Measurements from ENCODE around the gene FOXN3.
"Not testable (repeated sequence)": the region's sequence is repeated elsewhere in the genome, so short reads cannot be mapped to it uniquely, and the experiment has no call there.

FOXN3 gene

GRCh38 chr14:89123851-89124250 is 293.2 kb downstream of the FOXN3 start:
- DNase-seq: no peak

- no peak for DNase-seq
These were observed 293.8 kb downstream of the FOXN3 start for GRCh38 chr14:89123215-89123614.

- DNase-seq: no peak
These were observed 294.9 kb downstream of the FOXN3 start for GRCh38 chr14:89121968-89122620.

GRCh38 chr14:89117012-89117411 is 300.0 kb downstream of the FOXN3 start:
- DNase-seq: no peak

- no peak for DNase-seq
These were observed 302.9 kb downstream of the FOXN3 start for GRCh38 chr14:89114109-89114508.

- no peak for DNase-seq
These were observed 304.3 kb downstream of the FOXN3 start for GRCh38 chr14:89112720-89113119.

- DNase-seq: not testable (repeated sequence)
These were observed 305.1 kb downstream of the FOXN3 start for GRCh38 chr14:89111766-89112543.

- not testable (repeated sequence) for DNase-seq
These were observed 305.8 kb downstream of the FOXN3 start for GRCh38 chr14:89111232-89111631.

- no peak for DNase-seq
These were observed 306.9 kb downstream of the FOXN3 start for GRCh38 chr14:89110110-89110509.

GRCh38 chr14:89108608-89109007 is 308.4 kb downstream of the FOXN3 start:
- DNase-seq: no peak

- no peak for DNase-seq
These were observed 309.4 kb downstream of the FOXN3 start for GRCh38 chr14:89107626-89108025.
